Measurements from ENCODE around the gene PRKG1. TPM values are rescaled to one million over a fixed set of nuclear protein-coding genes. Genes with fewer than 3 reads are reported as not detected.

The PRKG1 gene
- total and polyA plus RNA-seq, 2 experiments from 2014 or later: 18.2 to 21.1 TPM

DNA sequence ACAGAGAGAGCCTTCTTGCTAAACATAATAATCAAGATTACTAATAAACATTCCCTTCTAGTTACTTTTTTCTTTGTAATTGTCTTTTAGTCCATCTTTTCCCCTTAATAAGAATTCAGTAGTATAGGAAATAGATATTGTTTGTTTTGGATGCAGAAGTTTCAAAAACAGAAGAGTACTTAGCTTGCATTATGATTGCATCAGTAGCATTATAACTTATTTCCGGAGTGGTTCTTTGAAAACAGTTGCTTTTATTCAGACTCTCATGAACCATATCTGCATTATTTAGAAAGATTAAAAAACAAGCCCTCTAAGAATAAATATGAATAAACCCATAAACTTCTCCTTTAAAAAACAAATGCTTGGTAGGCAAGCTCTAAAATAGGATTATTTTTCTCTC is 1205.8 kb downstream of the PRKG1 start:
- no peak overlapping the region for H3K4me3 Mint-ChIP-seq
- Histone ChIP-seq H3K27me3 (ENCODE audit: insufficient read depth) (no peaks in the 10 kb centered on the region), H3K4me1 (ENCODE audit: insufficient read depth) (no peaks in the 10 kb centered on the region), H3K27ac (ENCODE audit: low read depth) (no peak overlapping the region), H2AFZ (no peak overlapping the region), H4K20me1 (replicated peaks; ENCODE audit: insufficient read depth) (no peaks in the 10 kb centered on the region), H3K4me3 (no peak overlapping the region), H3K9me2 (ENCODE audit: insufficient read depth) (no peaks in the 10 kb centered on the region), H3K36me3 (ENCODE audit: insufficient read depth) (no peaks in the 10 kb centered on the region), H3K4me2 (no peak overlapping the region), H3K79me2 (replicated peaks; ENCODE audit: insufficient read depth) (no peaks in the 10 kb centered on the region), H3F3A (replicated peaks; ENCODE audit: low read depth) (no peaks in the 10 kb centered on the region)
- ATAC-seq (no peak), DNase-seq (ENCODE audit: low spot score) (no peak)
- no peaks in the 10 kb centered on the region for H3K27me3 Mint-ChIP-seq (ENCODE audit: insufficient read depth, low read depth, poor library complexity)
- TF ChIP-seq CREB1 (CRISPR knock-in tag; IDR thresholded peaks at IDR 0.05; ENCODE audit: low read depth) (no peak), POLR2AphosphoS5 (IDR thresholded peaks at IDR 0.05; ENCODE audit: low read depth) (no peak), ZNF331 (CRISPR knock-in tag; IDR thresholded peaks at IDR 0.05; ENCODE audit: low read depth) (no peak), STAT1 (IDR thresholded peaks at IDR 0.05; ENCODE audit: unreplicated experiment) (no peak), EZH2phosphoT487 (IDR thresholded peaks at IDR 0.05; ENCODE audit: unreplicated experiment) (no peak), EZH2 (IDR thresholded peaks at IDR 0.05; ENCODE audit: low read depth, unreplicated experiment) (no peak), JUNB (IDR thresholded peaks at IDR 0.05; ENCODE audit: unreplicated experiment) (no peak), ZNF114 (CRISPR knock-in tag; IDR thresholded peaks at IDR 0.05) (no peak), NANOG (IDR thresholded peaks at IDR 0.05; ENCODE audit: borderline replicate concordance) (no peak)
- TF ChIP-seq, protein P1, sequence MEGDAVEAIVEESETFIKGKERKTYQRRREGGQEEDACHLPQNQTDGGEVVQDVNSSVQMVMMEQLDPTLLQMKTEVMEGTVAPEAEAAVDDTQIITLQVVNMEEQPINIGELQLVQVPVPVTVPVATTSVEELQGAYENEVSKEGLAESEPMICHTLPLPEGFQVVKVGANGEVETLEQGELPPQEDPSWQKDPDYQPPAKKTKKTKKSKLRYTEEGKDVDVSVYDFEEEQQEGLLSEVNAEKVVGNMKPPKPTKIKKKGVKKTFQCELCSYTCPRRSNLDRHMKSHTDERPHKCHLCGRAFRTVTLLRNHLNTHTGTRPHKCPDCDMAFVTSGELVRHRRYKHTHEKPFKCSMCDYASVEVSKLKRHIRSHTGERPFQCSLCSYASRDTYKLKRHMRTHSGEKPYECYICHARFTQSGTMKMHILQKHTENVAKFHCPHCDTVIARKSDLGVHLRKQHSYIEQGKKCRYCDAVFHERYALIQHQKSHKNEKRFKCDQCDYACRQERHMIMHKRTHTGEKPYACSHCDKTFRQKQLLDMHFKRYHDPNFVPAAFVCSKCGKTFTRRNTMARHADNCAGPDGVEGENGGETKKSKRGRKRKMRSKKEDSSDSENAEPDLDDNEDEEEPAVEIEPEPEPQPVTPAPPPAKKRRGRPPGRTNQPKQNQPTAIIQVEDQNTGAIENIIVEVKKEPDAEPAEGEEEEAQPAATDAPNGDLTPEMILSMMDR (conservative IDR thresholded peaks at IDR 0.05; ENCODE audit: low read depth in 2 of 2): no peak
- TF ChIP-seq, protein P2, sequence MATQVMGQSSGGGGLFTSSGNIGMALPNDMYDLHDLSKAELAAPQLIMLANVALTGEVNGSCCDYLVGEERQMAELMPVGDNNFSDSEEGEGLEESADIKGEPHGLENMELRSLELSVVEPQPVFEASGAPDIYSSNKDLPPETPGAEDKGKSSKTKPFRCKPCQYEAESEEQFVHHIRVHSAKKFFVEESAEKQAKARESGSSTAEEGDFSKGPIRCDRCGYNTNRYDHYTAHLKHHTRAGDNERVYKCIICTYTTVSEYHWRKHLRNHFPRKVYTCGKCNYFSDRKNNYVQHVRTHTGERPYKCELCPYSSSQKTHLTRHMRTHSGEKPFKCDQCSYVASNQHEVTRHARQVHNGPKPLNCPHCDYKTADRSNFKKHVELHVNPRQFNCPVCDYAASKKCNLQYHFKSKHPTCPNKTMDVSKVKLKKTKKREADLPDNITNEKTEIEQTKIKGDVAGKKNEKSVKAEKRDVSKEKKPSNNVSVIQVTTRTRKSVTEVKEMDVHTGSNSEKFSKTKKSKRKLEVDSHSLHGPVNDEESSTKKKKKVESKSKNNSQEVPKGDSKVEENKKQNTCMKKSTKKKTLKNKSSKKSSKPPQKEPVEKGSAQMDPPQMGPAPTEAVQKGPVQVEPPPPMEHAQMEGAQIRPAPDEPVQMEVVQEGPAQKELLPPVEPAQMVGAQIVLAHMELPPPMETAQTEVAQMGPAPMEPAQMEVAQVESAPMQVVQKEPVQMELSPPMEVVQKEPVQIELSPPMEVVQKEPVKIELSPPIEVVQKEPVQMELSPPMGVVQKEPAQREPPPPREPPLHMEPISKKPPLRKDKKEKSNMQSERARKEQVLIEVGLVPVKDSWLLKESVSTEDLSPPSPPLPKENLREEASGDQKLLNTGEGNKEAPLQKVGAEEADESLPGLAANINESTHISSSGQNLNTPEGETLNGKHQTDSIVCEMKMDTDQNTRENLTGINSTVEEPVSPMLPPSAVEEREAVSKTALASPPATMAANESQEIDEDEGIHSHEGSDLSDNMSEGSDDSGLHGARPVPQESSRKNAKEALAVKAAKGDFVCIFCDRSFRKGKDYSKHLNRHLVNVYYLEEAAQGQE (IDR thresholded peaks at IDR 0.05; ENCODE audit: unreplicated experiment): no peak
- TF ChIP-seq, protein P3, sequence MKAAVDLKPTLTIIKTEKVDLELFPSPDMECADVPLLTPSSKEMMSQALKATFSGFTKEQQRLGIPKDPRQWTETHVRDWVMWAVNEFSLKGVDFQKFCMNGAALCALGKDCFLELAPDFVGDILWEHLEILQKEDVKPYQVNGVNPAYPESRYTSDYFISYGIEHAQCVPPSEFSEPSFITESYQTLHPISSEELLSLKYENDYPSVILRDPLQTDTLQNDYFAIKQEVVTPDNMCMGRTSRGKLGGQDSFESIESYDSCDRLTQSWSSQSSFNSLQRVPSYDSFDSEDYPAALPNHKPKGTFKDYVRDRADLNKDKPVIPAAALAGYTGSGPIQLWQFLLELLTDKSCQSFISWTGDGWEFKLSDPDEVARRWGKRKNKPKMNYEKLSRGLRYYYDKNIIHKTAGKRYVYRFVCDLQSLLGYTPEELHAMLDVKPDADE (IDR thresholded peaks at IDR 0.05): no peak
- TF ChIP-seq, protein P4, sequence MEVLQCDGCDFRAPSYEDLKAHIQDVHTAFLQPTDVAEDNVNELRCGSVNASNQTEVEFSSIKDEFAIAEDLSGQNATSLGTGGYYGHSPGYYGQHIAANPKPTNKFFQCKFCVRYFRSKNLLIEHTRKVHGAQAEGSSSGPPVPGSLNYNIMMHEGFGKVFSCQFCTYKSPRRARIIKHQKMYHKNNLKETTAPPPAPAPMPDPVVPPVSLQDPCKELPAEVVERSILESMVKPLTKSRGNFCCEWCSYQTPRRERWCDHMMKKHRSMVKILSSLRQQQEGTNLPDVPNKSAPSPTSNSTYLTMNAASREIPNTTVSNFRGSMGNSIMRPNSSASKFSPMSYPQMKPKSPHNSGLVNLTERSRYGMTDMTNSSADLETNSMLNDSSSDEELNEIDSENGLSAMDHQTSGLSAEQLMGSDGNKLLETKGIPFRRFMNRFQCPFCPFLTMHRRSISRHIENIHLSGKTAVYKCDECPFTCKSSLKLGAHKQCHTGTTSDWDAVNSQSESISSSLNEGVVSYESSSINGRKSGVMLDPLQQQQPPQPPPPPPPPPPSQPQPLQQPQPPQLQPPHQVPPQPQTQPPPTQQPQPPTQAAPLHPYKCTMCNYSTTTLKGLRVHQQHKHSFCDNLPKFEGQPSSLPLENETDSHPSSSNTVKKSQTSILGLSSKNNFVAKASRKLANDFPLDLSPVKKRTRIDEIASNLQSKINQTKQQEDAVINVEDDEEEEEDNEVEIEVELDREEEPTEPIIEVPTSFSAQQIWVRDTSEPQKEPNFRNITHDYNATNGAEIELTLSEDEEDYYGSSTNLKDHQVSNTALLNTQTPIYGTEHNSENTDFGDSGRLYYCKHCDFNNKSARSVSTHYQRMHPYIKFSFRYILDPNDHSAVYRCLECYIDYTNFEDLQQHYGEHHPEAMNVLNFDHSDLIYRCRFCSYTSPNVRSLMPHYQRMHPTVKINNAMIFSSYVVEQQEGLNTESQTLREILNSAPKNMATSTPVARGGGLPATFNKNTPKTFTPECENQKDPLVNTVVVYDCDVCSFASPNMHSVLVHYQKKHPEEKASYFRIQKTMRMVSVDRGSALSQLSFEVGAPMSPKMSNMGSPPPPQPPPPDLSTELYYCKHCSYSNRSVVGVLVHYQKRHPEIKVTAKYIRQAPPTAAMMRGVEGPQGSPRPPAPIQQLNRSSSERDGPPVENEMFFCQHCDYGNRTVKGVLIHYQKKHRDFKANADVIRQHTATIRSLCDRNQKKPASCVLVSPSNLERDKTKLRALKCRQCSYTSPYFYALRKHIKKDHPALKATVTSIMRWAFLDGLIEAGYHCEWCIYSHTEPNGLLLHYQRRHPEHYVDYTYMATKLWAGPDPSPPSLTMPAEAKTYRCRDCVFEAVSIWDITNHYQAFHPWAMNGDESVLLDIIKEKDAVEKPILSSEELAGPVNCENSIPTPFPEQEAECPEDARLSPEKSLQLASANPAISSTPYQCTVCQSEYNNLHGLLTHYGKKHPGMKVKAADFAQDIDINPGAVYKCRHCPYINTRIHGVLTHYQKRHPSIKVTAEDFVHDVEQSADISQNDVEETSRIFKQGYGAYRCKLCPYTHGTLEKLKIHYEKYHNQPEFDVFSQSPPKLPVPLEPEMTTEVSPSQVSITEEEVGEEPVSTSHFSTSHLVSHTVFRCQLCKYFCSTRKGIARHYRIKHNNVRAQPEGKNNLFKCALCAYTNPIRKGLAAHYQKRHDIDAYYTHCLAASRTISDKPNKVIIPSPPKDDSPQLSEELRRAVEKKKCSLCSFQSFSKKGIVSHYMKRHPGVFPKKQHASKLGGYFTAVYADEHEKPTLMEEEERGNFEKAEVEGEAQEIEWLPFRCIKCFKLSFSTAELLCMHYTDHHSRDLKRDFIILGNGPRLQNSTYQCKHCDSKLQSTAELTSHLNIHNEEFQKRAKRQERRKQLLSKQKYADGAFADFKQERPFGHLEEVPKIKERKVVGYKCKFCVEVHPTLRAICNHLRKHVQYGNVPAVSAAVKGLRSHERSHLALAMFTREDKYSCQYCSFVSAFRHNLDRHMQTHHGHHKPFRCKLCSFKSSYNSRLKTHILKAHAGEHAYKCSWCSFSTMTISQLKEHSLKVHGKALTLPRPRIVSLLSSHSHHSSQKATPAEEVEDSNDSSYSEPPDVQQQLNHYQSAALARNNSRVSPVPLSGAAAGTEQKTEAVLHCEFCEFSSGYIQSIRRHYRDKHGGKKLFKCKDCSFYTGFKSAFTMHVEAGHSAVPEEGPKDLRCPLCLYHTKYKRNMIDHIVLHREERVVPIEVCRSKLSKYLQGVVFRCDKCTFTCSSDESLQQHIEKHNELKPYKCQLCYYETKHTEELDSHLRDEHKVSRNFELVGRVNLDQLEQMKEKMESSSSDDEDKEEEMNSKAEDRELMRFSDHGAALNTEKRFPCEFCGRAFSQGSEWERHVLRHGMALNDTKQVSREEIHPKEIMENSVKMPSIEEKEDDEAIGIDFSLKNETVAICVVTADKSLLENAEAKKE (CRISPR knock-in tag; IDR thresholded peaks at IDR 0.05): no peak
- H3K9me3 Mint-ChIP-seq: peaks cover 9% of the 10 kb centered on the region; the same call in 2 of the 3 replicates
- H3K4me1 Mint-ChIP-seq: peaks cover 2% of the 10 kb centered on the region; the same call in 1 of the 3 replicates
- H3K36me3 Mint-ChIP-seq (ENCODE audit: low read depth): peaks cover 12% of the 10 kb centered on the region; the same call in 2 of the 3 replicates
- H3K27ac Mint-ChIP-seq: no peak overlapping the region

Data from GM23338 (cell line).